Measurements from ENCODE around the gene STK32A.
"Not testable (repeated sequence)": the region's sequence is repeated elsewhere in the genome, so short reads cannot be mapped to it uniquely, and the experiment has no call there.

Gene STK32A

DNA sequence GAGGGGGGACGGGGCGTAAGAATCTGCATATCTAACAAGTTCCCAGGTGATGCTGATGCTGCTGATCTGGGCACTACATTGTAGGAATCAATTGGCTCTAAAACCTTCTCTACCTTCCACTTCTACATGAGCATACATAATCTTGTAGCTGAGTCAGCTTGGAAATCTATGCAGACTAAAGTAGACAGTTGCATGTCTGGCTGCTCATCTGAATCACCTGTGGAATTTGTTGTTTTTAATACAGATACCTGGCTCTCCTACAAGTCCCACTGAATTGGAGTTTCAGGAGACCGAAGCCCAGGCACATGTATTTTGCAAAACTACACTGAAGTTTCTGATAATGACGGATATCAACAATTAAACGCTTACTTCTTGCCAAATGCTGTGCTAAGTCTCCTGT, 113.6 kb downstream of the STK32A start:
- DNase-seq, result no peak

GRCh38 chr5:147349241-147349640, 114.4 kb downstream of the STK32A start:
- no peak for DNase-seq

GRCh38 chr5:147359101-147359500, 124.3 kb downstream of the STK32A start:
- no peak for DNase-seq

DNA sequence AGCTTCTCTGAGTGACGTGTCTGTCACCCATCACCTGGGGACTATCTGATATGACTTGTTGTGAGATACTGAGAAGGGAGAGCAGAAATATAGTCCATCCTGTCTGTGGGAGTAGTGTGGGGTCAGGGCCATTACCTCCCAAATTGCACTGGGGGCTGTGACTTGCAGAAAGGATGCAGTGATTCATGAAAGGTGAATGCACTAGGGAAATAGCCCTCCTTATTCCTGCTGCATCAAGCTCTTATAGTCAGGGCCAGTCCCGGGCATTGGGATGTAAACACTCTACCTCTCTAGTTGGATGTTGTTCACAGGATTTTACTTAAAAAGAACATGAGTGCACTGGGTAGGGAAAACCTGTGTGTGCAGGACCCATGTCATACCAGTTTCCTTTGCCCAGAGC, 124.8 kb downstream of the STK32A start:
- DNase-seq, result no peak

- no peak for DNase-seq
Measured at GRCh38 chr5:147360816-147361215, 126.0 kb downstream of the STK32A start.

- no peak for DNase-seq
Measured at GRCh38 chr5:147361441-147362175, 126.8 kb downstream of the STK32A start.

- not testable (repeated sequence) for DNase-seq
Measured at GRCh38 chr5:147367381-147367780, 132.6 kb downstream of the STK32A start.

DNA sequence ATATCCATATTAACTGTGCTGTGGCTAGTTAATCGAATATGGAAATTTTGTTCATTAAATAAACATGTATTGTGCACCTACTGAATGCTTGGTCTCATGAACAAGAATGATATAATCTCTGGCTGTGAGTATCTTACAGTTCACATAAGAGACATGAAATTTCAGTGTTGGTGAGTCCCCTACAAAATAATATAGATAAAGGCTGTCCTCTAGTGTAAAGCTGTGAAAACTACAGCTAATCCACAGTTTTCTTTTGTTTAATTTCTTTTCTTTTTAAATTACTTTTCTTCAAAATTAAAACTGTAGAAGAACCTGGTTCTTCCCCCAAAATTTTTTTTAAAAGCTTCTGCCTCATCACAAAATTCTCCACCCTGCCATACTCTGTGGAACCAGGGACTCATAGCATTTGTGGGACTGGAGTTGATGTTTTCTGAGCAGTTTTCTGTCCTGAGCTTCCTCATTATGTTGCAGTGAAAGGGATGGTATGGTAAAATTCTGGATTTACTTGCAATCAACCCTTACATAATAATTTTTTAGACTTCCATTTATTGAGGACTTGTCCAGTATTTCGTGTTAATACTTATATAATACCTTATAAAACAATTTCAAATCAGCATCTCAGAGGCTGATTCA, 135.0 kb downstream of the STK32A start:
- DNase-seq, result peak; percentile 19 to 20

DNA sequence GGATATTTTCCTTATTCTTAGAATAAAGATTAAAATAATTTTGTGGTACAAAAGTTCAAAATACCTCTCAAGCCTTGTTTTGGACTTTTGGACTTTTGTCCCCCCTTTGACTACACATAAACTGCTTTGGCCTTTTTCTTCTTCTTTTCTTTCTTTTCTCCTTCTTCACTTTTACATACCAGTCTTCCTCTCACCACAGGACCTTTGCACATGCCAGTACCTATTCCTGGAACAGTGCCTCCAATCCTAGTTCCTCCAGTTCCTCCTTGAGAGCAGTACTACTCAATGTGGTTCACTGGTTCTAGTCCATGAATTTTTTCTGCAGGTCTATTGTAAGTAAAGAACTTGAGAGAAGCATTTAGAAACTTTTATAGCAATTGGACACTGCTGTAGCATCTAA, 136.5 kb downstream of the STK32A start:
- no peak for DNase-seq

DNA sequence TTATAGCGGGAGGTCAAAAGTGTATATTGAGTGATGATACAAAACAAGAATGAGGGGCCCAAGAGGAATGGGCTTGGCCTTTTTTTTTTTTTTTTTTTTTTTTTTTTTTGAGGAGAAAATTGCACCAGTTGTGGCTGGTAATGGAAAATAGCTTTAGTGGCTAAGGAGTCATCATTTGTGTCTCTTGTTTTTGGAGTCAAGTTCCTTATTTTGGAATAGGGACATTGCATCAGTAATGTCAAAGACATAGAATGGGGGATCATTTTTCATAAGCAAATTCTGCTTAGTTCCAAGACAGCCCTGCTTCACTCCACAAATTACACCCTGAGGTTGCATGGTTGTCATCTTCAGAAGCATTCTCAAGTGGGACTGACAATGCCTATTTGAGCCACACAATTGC, 137.4 kb downstream of the STK32A start:
- DNase-seq, result no peak

DNA sequence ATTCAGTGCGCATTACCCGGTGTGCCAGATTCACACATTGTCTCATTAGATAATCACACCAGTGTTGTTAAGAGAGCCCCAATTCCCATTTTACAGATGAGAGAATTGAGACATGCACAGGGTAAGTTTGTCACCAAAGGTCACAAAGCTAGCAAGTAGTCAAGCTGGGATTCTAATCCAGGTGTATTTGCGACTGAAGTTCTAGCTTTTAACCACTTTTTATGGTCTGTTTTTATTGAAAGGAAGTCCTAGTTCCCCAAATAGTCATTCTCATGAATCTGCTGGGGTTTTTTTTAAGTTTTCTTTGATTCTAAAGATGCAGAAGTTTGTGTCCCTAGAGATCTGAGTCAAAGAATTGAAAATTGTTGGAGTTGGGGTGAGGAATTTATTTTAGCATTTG, 138.5 kb downstream of the STK32A start:
- no peak for DNase-seq

DNA sequence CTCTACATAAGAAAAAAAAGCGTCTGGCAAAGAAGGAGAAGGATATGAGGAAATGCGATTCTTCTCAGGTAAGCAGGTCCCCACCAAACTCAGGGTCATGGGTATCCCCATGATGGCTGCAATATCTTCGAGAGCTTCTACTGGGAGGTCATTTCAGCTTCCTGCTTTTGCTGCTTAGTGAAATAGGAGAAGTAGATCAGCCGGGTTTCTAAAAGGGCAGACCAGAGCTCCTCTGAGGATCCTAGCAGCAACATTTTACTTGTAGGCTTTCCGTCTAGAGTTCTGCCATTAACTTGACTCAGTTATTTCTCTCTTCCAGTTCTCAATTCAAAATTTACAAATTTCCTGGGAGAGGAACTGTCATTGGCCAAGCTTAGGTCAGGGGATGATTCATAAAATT, 140.3 kb downstream of the STK32A start:
- no peak for DNase-seq

DNA sequence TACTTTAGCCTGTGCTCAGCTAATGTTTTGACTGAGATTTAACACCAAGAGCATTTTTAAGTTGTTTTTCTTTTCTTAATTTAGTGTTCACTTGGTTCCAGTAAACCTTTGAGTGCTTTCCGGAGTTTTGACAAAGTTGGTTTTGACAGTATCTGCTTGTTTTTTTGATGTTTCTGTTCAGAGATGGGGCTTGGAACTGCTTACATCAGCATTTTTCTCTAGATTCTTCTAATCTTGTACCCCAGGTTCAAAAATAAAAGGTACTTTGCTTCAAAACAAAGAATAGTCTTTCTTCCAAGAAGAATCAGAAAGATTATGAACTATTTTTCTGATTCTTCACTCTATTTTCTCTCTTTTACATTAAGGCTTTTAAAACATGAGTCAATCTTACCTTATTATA, 142.9 kb downstream of the STK32A start:
- DNase-seq, result no peak

- no peak for DNase-seq
Measured at GRCh38 chr5:147381555-147381954, 146.7 kb downstream of the STK32A start.

- DNase-seq, result no peak
Measured at GRCh38 chr5:147382776-147383175, 147.9 kb downstream of the STK32A start.

DNA sequence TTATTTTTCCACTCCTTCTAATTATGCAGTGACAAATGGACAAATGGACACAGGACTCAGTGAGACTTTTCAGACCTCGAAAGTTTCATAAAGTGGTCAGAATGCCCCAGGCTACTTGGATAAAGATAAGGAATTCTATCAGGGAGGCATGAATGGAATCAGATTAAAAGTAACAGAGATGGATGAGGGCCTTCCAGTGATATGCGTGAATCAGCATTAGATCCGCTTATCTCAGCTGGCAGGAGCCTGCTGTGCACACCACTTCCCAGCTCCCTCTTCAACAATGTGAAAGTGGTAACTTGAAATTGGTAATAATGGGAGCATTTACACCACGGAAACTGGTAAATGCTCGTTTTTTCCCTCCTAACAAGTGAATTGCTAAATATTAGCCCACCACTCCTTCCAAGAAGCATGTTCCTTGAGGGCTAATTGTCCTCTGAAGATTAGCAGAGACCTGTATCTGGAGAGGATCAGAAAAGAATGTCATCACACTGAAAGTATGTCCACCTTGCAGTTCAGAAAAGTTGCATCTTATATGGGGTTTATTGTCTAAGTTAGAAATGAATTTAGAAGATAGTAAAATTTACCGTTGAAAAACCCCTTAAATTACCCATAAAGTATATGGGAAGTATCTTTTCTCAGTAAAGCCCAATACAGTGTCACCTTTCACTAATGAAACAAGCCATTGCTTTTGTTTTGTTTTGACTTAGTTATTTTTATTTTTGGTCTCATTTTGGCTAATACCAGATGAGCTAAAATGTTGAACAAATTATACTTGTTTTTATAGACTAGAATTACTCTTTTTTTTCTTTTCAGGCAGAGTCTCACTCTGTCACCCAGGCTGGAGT, 149.7 kb downstream of the STK32A start:
- no peak for DNase-seq

- DNase-seq, result no peak
Measured at GRCh38 chr5:147387109-147387508, 152.3 kb downstream of the STK32A start.

DNA sequence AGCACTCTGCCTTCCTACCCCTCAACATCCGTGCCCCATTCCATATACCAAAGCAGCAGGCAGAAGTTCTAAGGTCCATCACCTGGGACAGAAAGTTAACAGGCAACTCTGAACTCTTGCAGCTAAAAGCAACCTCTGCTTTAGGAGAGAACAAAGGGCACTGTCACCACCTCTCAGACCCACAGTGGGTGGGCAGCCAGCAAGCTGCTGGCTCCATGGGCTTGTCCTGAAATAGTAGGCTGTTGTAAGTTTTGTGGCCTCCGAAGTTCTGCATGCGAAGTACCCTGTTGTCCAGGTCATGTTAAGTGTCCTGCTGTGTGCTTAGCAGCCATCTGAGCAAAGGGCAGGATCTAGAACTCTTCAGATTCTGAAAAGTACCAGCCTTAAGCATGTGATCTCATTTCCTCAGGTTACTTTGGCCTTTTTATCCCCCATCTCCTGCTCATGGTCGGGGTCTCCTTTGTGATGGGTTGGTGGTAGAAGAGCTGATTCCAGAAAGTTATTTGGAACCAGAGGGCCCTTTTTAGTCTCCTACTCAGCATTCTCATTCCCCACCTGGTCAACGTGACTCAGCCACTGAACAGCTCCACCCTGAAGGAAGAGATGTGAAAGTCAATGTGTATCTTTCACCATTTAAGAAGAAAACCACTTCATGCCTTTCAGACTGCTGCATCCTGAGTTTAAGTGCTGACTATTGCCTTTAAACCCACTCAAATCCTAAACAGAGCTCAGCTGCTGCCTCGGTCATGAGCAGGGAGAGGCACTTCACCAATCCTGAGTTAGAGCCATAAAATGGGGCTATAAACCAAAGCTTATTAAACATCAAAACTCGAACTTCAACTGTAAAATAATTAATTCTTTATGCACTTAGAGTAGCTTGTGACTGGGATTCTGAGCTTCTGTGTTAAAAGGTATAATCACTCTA, 153.6 kb downstream of the STK32A start:
- DNase-seq, result no peak

GRCh38 chr5:147390654-147391225, 155.9 kb downstream of the STK32A start:
- no peak for DNase-seq

- peak; percentile 39 to 64 for DNase-seq
Measured at GRCh38 chr5:147391781-147392180, 157.0 kb downstream of the STK32A start.

DNA sequence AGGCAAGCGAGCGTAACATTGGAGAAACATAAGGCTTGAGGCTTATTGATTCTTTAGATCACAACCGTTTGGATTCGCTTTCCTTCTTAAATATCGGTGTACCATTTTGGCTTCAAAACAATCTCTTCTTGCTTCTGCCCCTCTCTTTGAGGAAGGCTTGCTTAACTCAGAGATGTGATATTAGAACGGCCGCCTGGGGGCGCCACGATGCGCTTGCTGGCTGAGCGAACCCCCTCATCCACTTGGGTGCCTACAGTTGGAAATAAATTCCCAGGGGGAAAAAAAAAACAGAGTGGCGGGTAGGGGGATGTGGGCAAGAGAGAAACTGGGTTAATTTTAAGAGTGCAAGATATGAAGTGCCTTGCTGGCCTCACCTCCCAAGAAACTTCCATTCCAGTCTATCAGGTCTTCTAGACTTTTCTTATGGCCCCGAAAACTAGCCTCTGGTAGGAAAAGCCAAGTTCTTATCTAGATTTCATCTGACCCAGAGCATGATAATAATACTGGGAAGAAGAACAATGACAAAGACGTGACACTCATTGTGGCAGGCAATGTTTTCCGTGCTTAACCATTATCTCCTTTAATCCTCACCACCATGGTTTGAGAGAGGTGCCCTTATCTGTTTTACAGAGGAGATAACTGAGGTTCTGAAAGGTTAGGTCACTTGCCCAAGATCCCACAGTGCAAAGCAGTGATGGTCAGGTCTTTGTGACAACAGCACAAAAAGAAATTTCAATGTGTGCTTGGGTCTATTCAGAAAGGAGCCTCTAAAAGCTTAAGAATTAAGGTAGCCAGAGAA, 159.2 kb downstream of the STK32A start:
- no peak for DNase-seq
